G401.6 (cell line): Measurements from ENCODE around the gene SCGB1D2.

ENCODE experiments used
- FAIRE-seq: peaks from 2 replicates; lab custom pipeline; 2012; peaks lifted over from hg19 to GRCh38; lab: Jason Lieb, UNC

Gene SCGB1D2

DNA sequence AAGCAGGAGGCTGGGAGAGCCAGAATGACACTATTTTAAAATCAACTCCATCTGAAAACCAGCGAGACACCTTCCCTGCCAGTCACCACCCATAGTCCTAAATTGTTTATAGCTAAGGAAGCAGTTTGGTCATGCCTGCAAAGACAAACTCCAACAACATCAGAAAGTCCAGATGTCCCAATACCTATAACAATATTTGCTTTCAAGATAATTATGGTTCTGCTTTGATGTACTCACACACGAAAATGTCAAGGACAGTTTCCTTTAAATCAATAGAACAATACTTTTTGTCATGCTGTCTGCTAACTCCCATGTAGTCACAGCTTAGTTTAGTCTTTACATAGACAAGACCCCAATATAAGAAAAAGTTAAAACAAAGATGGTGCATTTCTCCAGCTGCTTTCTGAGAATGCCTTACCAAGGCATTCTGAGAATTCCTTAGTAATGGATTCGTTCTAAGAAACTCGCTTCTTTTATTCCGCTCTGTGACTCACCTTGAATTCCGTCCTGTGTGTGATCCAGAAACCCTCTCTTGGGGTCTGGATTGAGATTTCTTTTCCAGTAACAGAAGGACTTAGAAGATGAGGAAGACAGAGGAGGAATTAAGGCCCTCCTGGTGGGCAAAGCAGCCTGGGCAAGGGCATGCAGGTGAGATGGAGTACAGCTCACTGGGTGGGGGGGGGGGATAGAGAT is 18.4 kb downstream of the SCGB1D2 start:
- no peak for FAIRE-seq

DNA sequence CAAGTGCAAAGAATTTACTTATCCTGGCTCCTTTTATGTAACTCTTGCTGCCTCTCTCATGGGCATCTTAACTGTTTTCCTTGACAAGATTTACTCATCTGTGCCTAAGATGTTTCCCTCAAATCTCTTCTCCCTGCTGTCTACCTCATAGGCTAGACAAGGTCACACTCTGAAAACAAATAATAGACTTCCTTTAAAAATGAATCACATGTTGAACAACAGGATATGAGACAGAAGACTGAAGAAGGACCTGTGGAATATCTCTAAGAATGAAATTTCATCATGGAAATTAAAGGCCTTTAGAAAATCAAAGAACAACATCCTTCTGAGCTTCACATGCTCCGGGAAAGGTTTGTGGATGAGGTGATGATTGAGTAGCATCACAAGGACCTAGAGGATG is 22.0 kb downstream of the SCGB1D2 start:
- no peak for FAIRE-seq

DNA sequence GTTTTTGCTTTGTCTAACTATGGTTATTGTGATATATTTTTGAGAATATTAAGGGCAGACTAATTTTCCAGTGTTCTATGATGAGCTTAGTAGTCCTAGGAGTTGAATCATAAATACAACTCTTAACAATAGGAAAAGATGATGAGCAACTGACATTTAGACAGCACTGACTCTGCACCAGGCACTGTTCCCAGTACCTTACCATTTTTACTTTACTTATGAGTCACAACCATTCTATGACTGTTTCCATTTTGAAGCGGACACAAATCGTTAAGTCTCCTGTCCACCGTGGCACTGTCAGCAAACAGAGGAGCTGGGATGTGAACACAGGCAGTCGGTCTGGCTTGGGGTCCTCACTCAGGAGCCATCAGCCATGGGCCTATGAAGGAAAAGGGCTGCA is 24.5 kb downstream of the SCGB1D2 start:
- no peak for FAIRE-seq

DNA sequence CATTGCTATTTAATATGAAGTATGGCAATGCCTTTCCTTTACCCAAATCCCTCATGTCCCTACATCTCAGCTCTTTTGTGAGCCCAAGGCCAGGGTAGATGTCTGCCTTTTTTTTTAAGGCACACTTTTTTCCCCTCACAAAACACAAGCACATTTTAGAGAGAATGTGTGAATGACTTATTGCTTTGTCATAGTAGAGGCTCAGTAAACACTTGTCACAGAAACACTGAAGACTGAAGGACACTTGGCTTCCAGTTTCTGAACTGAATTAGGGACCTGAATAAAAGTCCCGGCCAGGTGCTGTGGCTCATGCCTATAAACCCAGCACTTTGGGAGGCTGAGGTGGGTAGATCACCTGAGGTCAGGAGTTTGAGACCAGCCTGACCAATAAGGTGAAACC is 25.0 kb downstream of the SCGB1D2 start:
- no peak for FAIRE-seq

DNA sequence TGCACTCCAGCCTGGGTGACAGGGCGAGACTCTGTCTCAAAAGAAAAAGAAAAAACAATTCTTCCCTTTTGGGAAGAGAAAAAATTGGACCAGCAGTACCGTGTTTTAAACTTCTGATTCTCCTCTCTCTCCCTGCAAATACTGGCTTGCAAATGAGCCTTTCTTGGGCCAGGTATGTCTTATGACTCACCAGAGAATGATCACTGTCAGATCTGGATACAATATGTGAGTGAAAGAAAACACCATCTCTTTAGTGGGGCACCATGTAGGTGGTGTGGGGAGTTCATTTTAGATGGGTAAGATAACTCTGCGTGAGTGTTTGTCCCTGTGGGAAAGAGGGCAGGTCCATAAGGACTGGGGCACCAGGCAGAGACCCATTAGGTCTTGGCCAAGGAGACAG is 25.5 kb downstream of the SCGB1D2 start:
- FAIRE-seq: no peak

DNA sequence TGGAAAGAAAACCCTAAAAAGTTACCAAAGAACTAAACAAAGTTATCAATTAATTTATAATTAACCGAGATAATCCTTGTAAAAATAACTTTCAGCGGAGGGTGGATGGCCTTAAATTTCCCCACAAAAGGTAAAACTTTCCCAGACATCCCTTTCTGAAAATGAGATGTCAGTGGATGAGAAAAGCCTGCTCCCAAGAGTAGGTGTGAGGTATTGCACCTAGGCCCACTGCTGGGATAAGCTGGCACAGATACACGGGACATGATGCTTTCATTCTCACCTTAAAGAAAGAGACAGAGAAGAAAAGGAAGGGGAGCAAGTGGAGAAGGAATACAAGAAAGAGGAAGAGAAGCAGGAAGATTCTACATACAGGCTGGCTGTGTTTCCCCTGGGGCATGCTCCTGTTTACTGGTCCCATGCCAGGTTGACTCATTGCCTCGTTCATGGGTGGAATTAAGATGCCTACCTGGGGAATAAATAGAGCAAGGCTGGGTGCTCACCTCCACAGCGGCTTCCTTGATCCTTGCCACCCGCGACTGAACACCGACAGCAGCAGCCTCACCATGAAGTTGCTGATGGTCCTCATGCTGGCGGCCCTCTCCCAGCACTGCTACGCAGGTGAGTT is 27.7 kb downstream of the SCGB1D2 start, which contains the start of gene SCGB2A2:
Gene SCGB2A2 (plus strand): TSS at position 505 of the 625 bp plus-strand sequence. CDS start 59 bp downstream, at position 564.
- no peak for FAIRE-seq

DNA sequence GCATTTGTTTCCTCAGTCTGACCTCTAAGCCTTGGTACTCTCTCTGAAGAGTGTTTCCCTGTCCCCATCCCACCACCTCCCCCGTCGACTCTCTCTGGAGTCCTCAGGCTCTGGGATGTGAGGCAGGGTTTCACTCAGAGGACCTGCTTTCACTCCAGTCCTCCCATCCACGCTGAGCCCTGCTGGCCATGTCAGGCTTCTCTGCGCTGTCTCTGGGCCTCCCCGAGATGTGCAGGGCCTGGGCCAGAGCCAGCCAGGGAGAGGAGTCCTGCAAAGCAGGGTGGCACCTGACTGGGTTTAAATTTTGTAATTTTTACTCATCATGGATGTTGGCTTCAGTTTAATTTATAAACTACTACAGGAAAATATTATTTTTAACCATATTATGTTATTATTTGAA is 31.2 kb downstream of the SCGB1D2 start:
- no peak for FAIRE-seq

DNA sequence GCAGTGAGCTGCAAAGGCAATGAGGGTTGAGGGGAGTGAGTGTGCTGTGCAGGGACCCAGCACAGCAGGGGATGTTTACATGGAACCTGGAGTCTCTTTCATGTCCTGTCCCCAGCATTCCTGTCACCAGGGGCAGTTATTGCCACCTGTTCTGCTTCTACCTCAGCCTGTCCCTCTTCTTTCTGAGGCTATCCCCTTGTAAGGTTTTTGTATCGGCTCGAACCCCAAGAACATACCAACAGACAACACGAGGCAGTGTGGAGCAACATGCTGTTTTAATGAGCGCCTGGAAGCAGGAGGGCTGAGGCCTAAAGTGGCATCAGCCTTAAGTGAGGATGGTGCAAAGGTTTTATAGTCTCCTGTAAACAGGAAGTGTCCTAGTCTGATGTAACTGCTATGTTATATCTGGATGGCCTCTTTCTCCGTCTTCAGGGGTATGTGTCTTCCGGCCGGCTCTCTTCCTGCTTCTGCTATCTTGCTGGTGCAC is 31.8 kb downstream of the SCGB1D2 start:
- FAIRE-seq: no peak

DNA sequence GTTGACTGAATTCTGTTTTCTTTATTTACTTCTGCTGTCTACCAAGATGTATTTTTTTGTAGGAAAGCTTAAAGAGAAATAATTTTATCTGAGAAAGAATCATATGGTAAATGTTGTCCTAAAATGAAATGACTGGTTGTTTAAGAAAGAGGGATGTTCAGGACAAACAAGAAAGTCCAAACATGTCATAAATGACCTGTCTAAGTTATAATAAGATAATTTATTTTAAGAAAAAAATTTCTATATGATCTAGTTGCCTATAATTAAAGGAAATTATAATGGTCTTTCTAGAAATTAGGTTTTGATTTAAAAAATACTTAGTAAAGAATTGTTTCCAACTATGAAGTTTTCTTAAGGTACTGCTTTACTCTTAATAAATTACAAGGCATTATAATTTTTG is 38.4 kb downstream of the SCGB1D2 start:
- peak; percentile 79 for FAIRE-seq
